Vagina (tissue), 2 donors: ENCODE results near the gene OR11L1. TPM values are rescaled to one million over a fixed set of nuclear protein-coding genes. Genes with fewer than 3 reads are reported as not detected.

Experiments
- DNase-seq, 2 donors: peaks; one replicate each; pipeline ENCODE4 v3.0.0-alpha.2; 2017; ENCODE audit errors: extremely low spot score in 2 of 2
- H3K27ac ChIP-seq: fragments of 200-600 bp; sonication (generic); one replicate; pipeline ENCODE4 v1.5.1; 2019
- H3K27me3 ChIP-seq: fragments of 200-600 bp; sonication (generic); one replicate; pipeline ENCODE4 v1.5.1; 2019
- H3K36me3 ChIP-seq, 2 donors: fragments of 200-600 bp; sonication (generic); one replicate each; pipeline ENCODE4 v1.5.1; 2017 to 2019
- H3K4me1 ChIP-seq: fragments of 200-600 bp; sonication (generic); one replicate; pipeline ENCODE4 v1.5.1; 2019
- H3K4me3 ChIP-seq, 2 donors: fragments of 200-600 bp; sonication (generic); 1 replicate in 1 of 2; 2 replicates in 1 of 2; pipeline ENCODE4 v1.5.1; 2016 to 2019
- H3K9me3 ChIP-seq: fragments of 200-600 bp; sonication (generic); one replicate; pipeline ENCODE4 v1.5.1; 2019
- POLR2A ChIP-seq, 2 donors: fragments of 450-650 bp; IDR thresholded peaks; one replicate each; pipeline ENCODE4 v1.6.1; 2017; ENCODE audit warnings: antibody characterized with exemption in 2 of 2, mild to moderate bottlenecking in 2 of 2, moderate library complexity in 2 of 2
- POLR2AphosphoS5 ChIP-seq, 2 donors: sonication (generic); formaldehyde crosslinking; IDR thresholded peaks; one replicate each; pipeline ENCODE4 v1.9.0; 2017; ENCODE audit warnings: antibody characterized with exemption in 2 of 2, mild to moderate bottlenecking in 2 of 2, low read depth in 1 of 2; ENCODE audit not compliant: insufficient read depth in 1 of 2
- intact Hi-C: fragments of 100-400 bp; cut with DNase I; formaldehyde crosslinking; loops from one replicate; pipeline ENCODE4 v1.15.1; 2023
- total RNA-seq: library from RNA; depleted of rRNA; stranded (reverse); fragments of >200 nt; gene quantifications from one replicate; pipeline ENCODE4 v1.2.3, GENCODE V29; 2016
- TF ChIP-seq, protein P1 (sequence below), 3 experiments: fragments of 450-650 bp in 2 of 3; fragments of 200-600 bp in 1 of 3; sonication (generic) in 1 of 3; IDR thresholded peaks; one replicate each; pipeline ENCODE4 v1.5.1; 2017 to 2019; ENCODE audit warnings: antibody characterized with exemption in 3 of 3, mild to moderate bottlenecking in 2 of 3, moderate library complexity in 2 of 3

Gene OR11L1
- total RNA-seq, 1 donor from 2014 or later: not detected

DNA sequence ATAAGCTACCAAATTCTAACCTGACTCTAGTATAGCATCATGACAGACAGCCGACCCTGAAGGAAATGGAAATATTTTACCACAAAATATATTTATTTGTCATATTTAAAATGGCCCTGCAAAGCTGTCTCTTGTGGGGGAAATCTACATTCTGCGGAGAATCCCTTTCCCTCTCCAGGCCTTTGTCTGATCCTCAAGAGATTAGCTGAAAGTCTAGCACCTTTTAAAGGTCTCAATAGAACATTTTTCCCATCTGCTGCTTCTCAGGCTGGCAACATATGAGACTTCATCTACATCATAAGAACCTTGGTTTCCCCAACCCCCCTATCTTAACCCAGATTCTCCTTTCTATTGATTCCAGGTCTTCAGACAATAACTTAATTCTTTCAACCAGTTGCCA is 1.7 kb upstream of the OR11L1 start:
- Histone ChIP-seq H3K36me3 (no peaks in the 10 kb centered on the region), H3K27ac (no peak overlapping the region), H3K27me3 (no peaks in the 10 kb centered on the region), H3K4me1 (no peaks in the 10 kb centered on the region), H3K9me3 (no peaks in the 10 kb centered on the region), H3K4me3 (no peak overlapping the region)
- DNase-seq: no peak
- intact Hi-C loops: no loop called here
- TF ChIP-seq, protein P1, sequence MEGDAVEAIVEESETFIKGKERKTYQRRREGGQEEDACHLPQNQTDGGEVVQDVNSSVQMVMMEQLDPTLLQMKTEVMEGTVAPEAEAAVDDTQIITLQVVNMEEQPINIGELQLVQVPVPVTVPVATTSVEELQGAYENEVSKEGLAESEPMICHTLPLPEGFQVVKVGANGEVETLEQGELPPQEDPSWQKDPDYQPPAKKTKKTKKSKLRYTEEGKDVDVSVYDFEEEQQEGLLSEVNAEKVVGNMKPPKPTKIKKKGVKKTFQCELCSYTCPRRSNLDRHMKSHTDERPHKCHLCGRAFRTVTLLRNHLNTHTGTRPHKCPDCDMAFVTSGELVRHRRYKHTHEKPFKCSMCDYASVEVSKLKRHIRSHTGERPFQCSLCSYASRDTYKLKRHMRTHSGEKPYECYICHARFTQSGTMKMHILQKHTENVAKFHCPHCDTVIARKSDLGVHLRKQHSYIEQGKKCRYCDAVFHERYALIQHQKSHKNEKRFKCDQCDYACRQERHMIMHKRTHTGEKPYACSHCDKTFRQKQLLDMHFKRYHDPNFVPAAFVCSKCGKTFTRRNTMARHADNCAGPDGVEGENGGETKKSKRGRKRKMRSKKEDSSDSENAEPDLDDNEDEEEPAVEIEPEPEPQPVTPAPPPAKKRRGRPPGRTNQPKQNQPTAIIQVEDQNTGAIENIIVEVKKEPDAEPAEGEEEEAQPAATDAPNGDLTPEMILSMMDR (IDR thresholded peaks at IDR 0.05): no peak
- TF ChIP-seq POLR2A (IDR thresholded peaks at IDR 0.05) (no peak), POLR2AphosphoS5 (IDR thresholded peaks at IDR 0.05; ENCODE audit: insufficient read depth in 1 of 2, low read depth in 1 of 2) (no peak)

GRCh38 chr1:247840818-247841217 is 878 bp downstream of the OR11L1 start:
- Histone ChIP-seq H3K27ac (no peak overlapping the region), H3K27me3 (no peaks in the 10 kb centered on the region), H3K9me3 (no peaks in the 10 kb centered on the region), H3K4me1 (no peaks in the 10 kb centered on the region), H3K4me3 (no peak overlapping the region), H3K36me3 (no peaks in the 10 kb centered on the region)
- intact Hi-C loops: no loop called here
- TF ChIP-seq POLR2AphosphoS5 (IDR thresholded peaks at IDR 0.05; ENCODE audit: insufficient read depth in 1 of 2, low read depth in 1 of 2): no peak
- TF ChIP-seq POLR2A (IDR thresholded peaks at IDR 0.05): no peak
- TF ChIP-seq, protein P1 (IDR thresholded peaks at IDR 0.05): no peak
- no peak for DNase-seq

- Histone ChIP-seq H3K4me3 (no peak overlapping the region), H3K4me1 (no peaks in the 10 kb centered on the region), H3K27ac (no peak overlapping the region), H3K27me3 (no peaks in the 10 kb centered on the region), H3K9me3 (no peaks in the 10 kb centered on the region), H3K36me3 (no peaks in the 10 kb centered on the region)
- TF ChIP-seq POLR2AphosphoS5 (IDR thresholded peaks at IDR 0.05; ENCODE audit: insufficient read depth in 1 of 2, low read depth in 1 of 2) (no peak), POLR2A (IDR thresholded peaks at IDR 0.05) (no peak)
- TF ChIP-seq, protein P1 (IDR thresholded peaks at IDR 0.05): no peak
- intact Hi-C loops: no loop called here
- no peak for DNase-seq
Observed at GRCh38 chr1:247833601-247834000, 8.1 kb downstream of the OR11L1 start.

DNA sequence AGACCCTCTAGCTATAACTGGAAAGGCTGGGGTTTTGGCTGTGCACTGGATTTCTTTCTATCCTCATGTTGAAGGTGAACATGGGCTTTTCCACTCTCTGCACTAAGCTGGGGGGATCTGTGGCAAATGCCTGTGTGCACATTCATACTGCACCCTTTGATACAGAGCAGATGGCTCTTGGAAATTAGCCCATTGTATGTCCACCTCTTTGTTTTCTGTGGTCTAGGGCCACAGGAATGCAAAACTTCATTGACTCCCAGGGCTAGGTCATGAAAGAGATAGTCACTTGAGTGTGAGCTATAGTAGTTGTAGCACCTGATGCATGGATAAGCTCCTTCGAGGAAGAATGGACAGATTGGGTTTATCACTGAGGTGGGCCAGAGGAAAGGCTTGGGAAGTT is 12.0 kb downstream of the OR11L1 start:
- DNase-seq: no peak
- Histone ChIP-seq H3K27ac (no peak overlapping the region), H3K4me3 (no peak overlapping the region), H3K27me3 (no peaks in the 10 kb centered on the region), H3K36me3 (no peaks in the 10 kb centered on the region), H3K4me1 (no peaks in the 10 kb centered on the region), H3K9me3 (no peaks in the 10 kb centered on the region)
- TF ChIP-seq, protein P1 (IDR thresholded peaks at IDR 0.05): no peak
- TF ChIP-seq POLR2AphosphoS5 (IDR thresholded peaks at IDR 0.05; ENCODE audit: insufficient read depth in 1 of 2, low read depth in 1 of 2) (no peak), POLR2A (IDR thresholded peaks at IDR 0.05) (no peak)
- intact Hi-C loops: no loop called here

- DNase-seq: no peak
- H3K4me1 ChIP-seq: no peaks in the 10 kb centered on the region
- H3K36me3 ChIP-seq: no peaks in the 10 kb centered on the region
- H3K9me3 ChIP-seq: no peaks in the 10 kb centered on the region
- H3K4me3 ChIP-seq: no peak overlapping the region
- TF ChIP-seq, protein P1 (IDR thresholded peaks at IDR 0.05): no peak
- TF ChIP-seq POLR2AphosphoS5 (IDR thresholded peaks at IDR 0.05; ENCODE audit: insufficient read depth in 1 of 2, low read depth in 1 of 2) (no peak), POLR2A (IDR thresholded peaks at IDR 0.05) (no peak)
- intact Hi-C loops: no loop called here
- no peak overlapping the region for H3K27ac ChIP-seq
- no peaks in the 10 kb centered on the region for H3K27me3 ChIP-seq
Observed at GRCh38 chr1:247825362-247825761, 16.3 kb downstream of the OR11L1 start.
